ENCODE measurements around the gene SKIDA1.

DNA sequence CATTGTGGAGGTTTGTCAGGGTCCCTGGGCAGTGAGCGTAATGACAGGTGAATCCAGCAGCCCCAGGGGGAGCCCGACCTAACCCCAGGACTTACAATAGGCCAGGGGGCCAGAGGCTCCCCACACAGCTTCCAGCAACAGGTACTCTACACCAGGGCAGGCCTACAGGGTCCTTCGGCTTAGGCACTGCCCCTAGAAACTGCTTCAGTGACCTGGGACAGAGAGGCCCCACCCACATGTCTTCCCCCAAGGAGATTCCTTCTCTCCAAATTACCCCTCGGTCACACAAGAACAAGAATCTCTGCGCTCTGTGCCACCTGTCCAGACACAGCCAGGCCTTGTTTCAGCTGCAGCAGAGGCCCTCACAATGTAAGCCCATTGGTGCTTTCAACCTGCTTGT is 24.4 kb downstream of the SKIDA1 start:
- TF ChIP-seq FOXP4 (CRISPR knock-in tag; IDR thresholded peaks at IDR 0.05) (no peak), CTCF (IDR thresholded peaks at IDR 0.05) (no peak), FOXP1 (CRISPR knock-in tag; IDR thresholded peaks at IDR 0.05; ENCODE audit: borderline replicate concordance) (no peak)
- TF ChIP-seq, protein P1, sequence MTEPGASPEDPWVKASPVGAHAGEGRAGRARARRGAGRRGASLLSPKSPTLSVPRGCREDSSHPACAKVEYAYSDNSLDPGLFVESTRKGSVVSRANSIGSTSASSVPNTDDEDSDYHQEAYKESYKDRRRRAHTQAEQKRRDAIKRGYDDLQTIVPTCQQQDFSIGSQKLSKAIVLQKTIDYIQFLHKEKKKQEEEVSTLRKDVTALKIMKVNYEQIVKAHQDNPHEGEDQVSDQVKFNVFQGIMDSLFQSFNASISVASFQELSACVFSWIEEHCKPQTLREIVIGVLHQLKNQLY (CRISPR knock-in tag; IDR thresholded peaks at IDR 0.05) = no peak
